Neuronal stem cell (in vitro differentiated cells): ENCODE measurements around the gene RYR2.
A peak's percentile ranks its signal among the peaks of the same experiment; 100 is the strongest.

ENCODE experiments used
- DNase-seq: peaks from one replicate; pipeline ENCODE4 v3.0.0-alpha.2; 2013; ENCODE audit warnings: low spot score
- H2AFZ ChIP-seq: one replicate; pipeline ENCODE4 v1.6.1; 2013; ENCODE audit warnings: mild to moderate bottlenecking, low read length, inconsistent platforms
- H2AK5ac ChIP-seq: 2 replicates; pipeline ENCODE4 v1.6.1; 2013; ENCODE audit warnings: low read depth, mild to moderate bottlenecking, inconsistent platforms, low read length, moderate library complexity, mixed read lengths
- H2BK120ac ChIP-seq: 2 replicates; pipeline ENCODE4 v1.6.1; 2013; ENCODE audit warnings: low read depth, mild to moderate bottlenecking, inconsistent platforms, low read length, moderate library complexity, mixed read lengths
- H2BK12ac ChIP-seq: one replicate; pipeline ENCODE4 v1.6.1; 2013; ENCODE audit warnings: low read length, inconsistent platforms
- H2BK15ac ChIP-seq: 2 replicates; pipeline ENCODE4 v1.6.1; 2013; ENCODE audit warnings: mild to moderate bottlenecking, low read length, inconsistent platforms, mixed read lengths
- H2BK5ac ChIP-seq: one replicate; pipeline ENCODE4 v1.6.1; 2013; ENCODE audit warnings: inconsistent platforms, mild to moderate bottlenecking, low read length, moderate library complexity
- H3K14ac ChIP-seq: one replicate; pipeline ENCODE4 v1.6.1; 2013; ENCODE audit warnings: low read length, inconsistent platforms
- H3K18ac ChIP-seq: 2 replicates; pipeline ENCODE4 v1.6.1; 2013; ENCODE audit warnings: low read length, inconsistent platforms
- H3K23ac ChIP-seq: 2 replicates; pipeline ENCODE4 v1.6.1; 2013; ENCODE audit warnings: low read depth, mild to moderate bottlenecking, mixed read lengths, low read length, inconsistent platforms; ENCODE audit not compliant: poor library complexity
- H3K27ac ChIP-seq: replicated peaks from 3 replicates; pipeline ENCODE4 v1.5.1; 2013; ENCODE audit warnings: low read length, inconsistent platforms
- H3K27me3 ChIP-seq, 3 experiments: 2 replicates each; pipeline ENCODE4 v1.6.1; 2013; ENCODE audit warnings: low read length in 3 of 3, mild to moderate bottlenecking in 2 of 3, inconsistent platforms in 1 of 3, low read depth in 1 of 3, mixed read lengths in 1 of 3, moderate library complexity in 1 of 3; ENCODE audit not compliant: control insufficient read depth in 3 of 3, insufficient read depth in 3 of 3
- H3K36me3 ChIP-seq, 2 donors: replicated peaks in 1 of 2; 2 replicates each; pipeline ENCODE4 v1.6.1; 2013; ENCODE audit warnings: low read length in 2 of 2; ENCODE audit not compliant: control insufficient read depth in 2 of 2, insufficient read depth in 2 of 2
- H3K4ac ChIP-seq: 2 replicates; pipeline ENCODE4 v1.6.1; 2013; ENCODE audit warnings: inconsistent platforms, mild to moderate bottlenecking, low read length, moderate library complexity
- H3K4me1 ChIP-seq, 2 donors: 1 replicate in 1 of 2; 2 replicates in 1 of 2; pipeline ENCODE4 v1.6.1; 2013; ENCODE audit warnings: low read length in 2 of 2, low read depth in 1 of 2; ENCODE audit not compliant: control insufficient read depth in 2 of 2, insufficient read depth in 1 of 2
- H3K4me2 ChIP-seq: one replicate; pipeline ENCODE4 v1.6.1; 2013; ENCODE audit warnings: mild to moderate bottlenecking, low read length, inconsistent platforms; ENCODE audit not compliant: insufficient read depth, poor library complexity, severe bottlenecking
- H3K4me3 ChIP-seq, 2 donors: 2 replicates each; pipeline ENCODE4 v1.5.1; 2013; ENCODE audit warnings: low read length in 2 of 2, mild to moderate bottlenecking in 2 of 2, inconsistent platforms in 1 of 2, moderate library complexity in 1 of 2
- H3K79me1 ChIP-seq: one replicate; pipeline ENCODE4 v1.6.1; 2013; ENCODE audit warnings: low read depth, mild to moderate bottlenecking, inconsistent platforms, low read length, moderate library complexity
- H3K9ac ChIP-seq: one replicate; pipeline ENCODE4 v1.6.1; 2013; ENCODE audit warnings: mild to moderate bottlenecking, low read depth, low read length, inconsistent platforms; ENCODE audit not compliant: poor library complexity
- H3K9me3 ChIP-seq, 2 donors: replicated peaks in 1 of 2; 2 replicates each; pipeline versions ENCODE3 to v1.6.1; 2013; ENCODE audit warnings: low read length in 2 of 2, mild to moderate bottlenecking in 2 of 2, inconsistent platforms in 1 of 2, low read depth in 1 of 2, mixed read lengths in 1 of 2, moderate library complexity in 1 of 2; ENCODE audit not compliant: control insufficient read depth in 2 of 2, insufficient read depth in 1 of 2
- H4K8ac ChIP-seq: one replicate; pipeline ENCODE4 v1.6.1; 2013; ENCODE audit warnings: low read depth, mild to moderate bottlenecking, inconsistent platforms, low read length, moderate library complexity
- H4K91ac ChIP-seq: one replicate; pipeline ENCODE4 v1.6.1; 2013; ENCODE audit warnings: low read length, low read depth, mild to moderate bottlenecking, inconsistent platforms; ENCODE audit not compliant: poor library complexity
- WGBS, 2 donors: extraction: QIAGEN DNeasy Blood & Tissue Kit; methylation state at CpG; one replicate each; pipeline ENCODE4 v1.1.7; 2013; ENCODE audit warnings: missing lambda C conversion rate in 2 of 2, mixed read lengths in 1 of 2; ENCODE audit not compliant: insufficient read length in 2 of 2, insufficient replicate concordance in 1 of 2; ENCODE audit errors: extremely low coverage in 2 of 2; 5-methylcytosine and 5-hydroxymethylcytosine counted together

RYR2 gene

GRCh38 chr1:237713916-237714315, 671.9 kb downstream of the RYR2 start:
- no peak overlapping the region for H3K4ac ChIP-seq
- H3K9me3 ChIP-seq = no peaks in the 10 kb centered on the region
- peaks cover 0 to 19% of the 10 kb centered on the region in 2 donors for H3K4me1 ChIP-seq
- no peak overlapping the region for H4K91ac ChIP-seq
- no peak for DNase-seq
- no peak overlapping the region for H2BK5ac ChIP-seq
- no peak overlapping the region for H3K18ac ChIP-seq
- no peaks in the 10 kb centered on the region for H3K36me3 ChIP-seq
- no peaks in the 10 kb centered on the region for H3K27me3 ChIP-seq
- H3K9ac ChIP-seq = no peak overlapping the region
- H3K23ac ChIP-seq = no peak overlapping the region
- no peak overlapping the region for H2AK5ac ChIP-seq
- H3K27ac ChIP-seq = no peak overlapping the region
- no peak overlapping the region for H4K8ac ChIP-seq
- no peak overlapping the region for H3K4me3 ChIP-seq
- no peak overlapping the region for H2BK15ac ChIP-seq
- no peak overlapping the region for H2BK12ac ChIP-seq
- no peaks in the 10 kb centered on the region for H3K79me1 ChIP-seq
- no CpG with 5 or more reads among the region's 1 CpG for WGBS, 2 donors
- H2AFZ ChIP-seq = peak overlapping the region; percentile 59
- no peak overlapping the region for H3K14ac ChIP-seq
- no peak overlapping the region for H2BK120ac ChIP-seq
- H3K4me2 ChIP-seq = no peak overlapping the region

GRCh38 chr1:237717106-237717505, 675.1 kb downstream of the RYR2 start:
- Histone ChIP-seq H3K18ac (no peak overlapping the region), H3K79me1 (no peaks in the 10 kb centered on the region), H2BK5ac (no peak overlapping the region), H3K9ac (no peak overlapping the region), H2BK12ac (no peak overlapping the region), H3K4me3 (no peak overlapping the region), H4K8ac (no peak overlapping the region), H2BK120ac (no peak overlapping the region), H2AFZ (peak overlapping the region; percentile 77), H4K91ac (no peak overlapping the region), H3K23ac (no peak overlapping the region), H3K14ac (no peak overlapping the region), H3K4me1 (peaks cover 0 to 12% of the 10 kb centered on the region in 2 donors), H3K27ac (no peak overlapping the region), H2BK15ac (no peak overlapping the region), H3K36me3 (no peaks in the 10 kb centered on the region), H3K4me2 (no peak overlapping the region), H3K9me3 (no peaks in the 10 kb centered on the region), H3K27me3 (no peaks in the 10 kb centered on the region), H2AK5ac (no peak overlapping the region), H3K4ac (no peak overlapping the region)
- no peak for DNase-seq
- no CpG with 5 or more reads among the region's 5 CpGs for WGBS, 2 donors

- no peak overlapping the region for H2BK120ac ChIP-seq
- no CpG with 5 or more reads among the region's 1 CpG for WGBS, 2 donors
- no peak overlapping the region for H3K23ac ChIP-seq
- H3K27me3 ChIP-seq = no peaks in the 10 kb centered on the region
- no peak overlapping the region for H2AK5ac ChIP-seq
- H3K79me1 ChIP-seq = no peaks in the 10 kb centered on the region
- H2BK12ac ChIP-seq = no peak overlapping the region
- no peak overlapping the region for H4K91ac ChIP-seq
- no peak overlapping the region for H4K8ac ChIP-seq
- no peak overlapping the region for H2AFZ ChIP-seq
- no peaks in the 10 kb centered on the region for H3K9me3 ChIP-seq
- DNase-seq = no peak
- H3K9ac ChIP-seq = no peak overlapping the region
- no peak overlapping the region for H3K4me3 ChIP-seq
- no peaks in the 10 kb centered on the region for H3K36me3 ChIP-seq
- H3K4ac ChIP-seq = no peak overlapping the region
- no peak overlapping the region for H3K18ac ChIP-seq
- no peaks in the 10 kb centered on the region for H3K4me1 ChIP-seq
- H3K27ac ChIP-seq = no peak overlapping the region
- H2BK5ac ChIP-seq = no peak overlapping the region
- no peak overlapping the region for H3K4me2 ChIP-seq
- no peak overlapping the region for H3K14ac ChIP-seq
- no peak overlapping the region for H2BK15ac ChIP-seq
These were observed 688.9 kb downstream of the RYR2 start for GRCh38 chr1:237730826-237731350.

GRCh38 chr1:237732657-237733056, 690.7 kb downstream of the RYR2 start:
- Histone ChIP-seq H3K36me3 (no peaks in the 10 kb centered on the region), H3K27me3 (no peaks in the 10 kb centered on the region), H4K91ac (no peak overlapping the region), H2BK120ac (no peak overlapping the region), H3K23ac (no peak overlapping the region), H2BK5ac (no peak overlapping the region), H3K27ac (no peak overlapping the region), H3K9ac (no peak overlapping the region), H2BK15ac (no peak overlapping the region), H3K4me2 (no peak overlapping the region), H3K18ac (no peak overlapping the region), H2AFZ (no peak overlapping the region), H3K14ac (no peak overlapping the region), H3K4ac (no peak overlapping the region), H3K4me3 (no peak overlapping the region), H3K4me1 (peaks cover 0 to 2% of the 10 kb centered on the region in 2 donors), H3K9me3 (no peaks in the 10 kb centered on the region), H2AK5ac (no peak overlapping the region), H2BK12ac (no peak overlapping the region), H3K79me1 (no peaks in the 10 kb centered on the region), H4K8ac (no peak overlapping the region)
- no CpG with 5 or more reads among the region's 2 CpGs for WGBS, 2 donors
- DNase-seq = no peak
